HEK293T (cell line): ENCODE measurements around the gene ZNF492.

Experiments used
- CTCF ChIA-PET: fragments of 350-600 bp; formaldehyde crosslinking; extraction: SDS; loops from one replicate; lab custom pipeline; 2021; ENCODE audit warnings: antibody characterized with exemption, inconsistent platforms; lab: Yijun Ruan, JAX
- POLR2A ChIA-PET: fragments of 350-600 bp; formaldehyde crosslinking; extraction: SDS; loops from one replicate; lab custom pipeline; 2020; ENCODE audit warnings: antibody characterized with exemption, inconsistent platforms; lab: Yijun Ruan, JAX
- DNase-seq: peaks from one replicate; pipeline ENCODE4 v3.0.0; 2012; ENCODE audit warnings: mixed read lengths; ENCODE audit errors: extremely low spot score
- ARNT ChIP-seq: fragments of 450-650 bp; IDR thresholded peaks from 2 replicates; pipeline ENCODE4 v1.6.1; 2017; ENCODE audit warnings: mild to moderate bottlenecking
- BHLHE40 ChIP-seq: fragments of 450-650 bp; IDR thresholded peaks from 2 replicates; pipeline ENCODE4 v1.6.1; 2016; ENCODE audit warnings: mild to moderate bottlenecking, moderate library complexity, borderline replicate concordance
- CTBP1 ChIP-seq: fragments of 450-650 bp; IDR thresholded peaks from 2 replicates; pipeline ENCODE4 v1.6.1; 2016; ENCODE audit warnings: borderline replicate concordance
- ELF4 ChIP-seq: fragments of 450-650 bp; IDR thresholded peaks from 2 replicates; pipeline ENCODE4 v1.6.1; 2017; ENCODE audit warnings: antibody characterized with exemption
- FOXA1 ChIP-seq: fragments of 450-650 bp; IDR thresholded peaks from 2 replicates; pipeline ENCODE4 v1.6.1; 2016; ENCODE audit warnings: mild to moderate bottlenecking
- FOXK2 ChIP-seq: fragments of 450-650 bp; IDR thresholded peaks from 2 replicates; pipeline ENCODE4 v1.6.1; 2016; ENCODE audit warnings: mild to moderate bottlenecking
- FOXM1 ChIP-seq: fragments of 450-650 bp; IDR thresholded peaks from 2 replicates; pipeline ENCODE4 v1.6.1; 2017; ENCODE audit warnings: mild to moderate bottlenecking, borderline replicate concordance
- HDGF ChIP-seq: fragments of 450-650 bp; IDR thresholded peaks from 2 replicates; pipeline ENCODE4 v1.6.1; 2017; ENCODE audit warnings: antibody characterized with exemption, borderline replicate concordance
- L3MBTL2 ChIP-seq: fragments of 450-650 bp; conservative IDR thresholded peaks from 2 replicates; pipeline ENCODE4 v1.6.1; 2016; ENCODE audit warnings: mild to moderate bottlenecking
- LEF1 ChIP-seq: fragments of 450-650 bp; IDR thresholded peaks from 2 replicates; pipeline ENCODE4 v1.6.1; 2017; ENCODE audit warnings: mild to moderate bottlenecking, borderline replicate concordance
- NFRKB ChIP-seq: fragments of 450-650 bp; IDR thresholded peaks from 2 replicates; pipeline ENCODE4 v1.6.1; 2016; ENCODE audit warnings: mild to moderate bottlenecking, moderate library complexity
- SP1 ChIP-seq: fragments of 450-650 bp; IDR thresholded peaks from 2 replicates; pipeline ENCODE4 v1.6.1; 2017
- SUZ12 ChIP-seq: fragments of 450-650 bp; IDR thresholded peaks from 2 replicates; pipeline ENCODE4 v1.6.1; 2016; ENCODE audit warnings: mild to moderate bottlenecking
- TARDBP ChIP-seq: fragments of 450-650 bp; IDR thresholded peaks from 2 replicates; pipeline ENCODE4 v1.6.1; 2016
- ZNF384 ChIP-seq: fragments of 450-650 bp; IDR thresholded peaks from 2 replicates; pipeline ENCODE4 v1.6.1; 2016
- TF ChIP-seq, protein P1 (sequence below): fragments of 450-650 bp; IDR thresholded peaks from 2 replicates; pipeline ENCODE4 v1.6.1; 2016

Gene ZNF492

DNA sequence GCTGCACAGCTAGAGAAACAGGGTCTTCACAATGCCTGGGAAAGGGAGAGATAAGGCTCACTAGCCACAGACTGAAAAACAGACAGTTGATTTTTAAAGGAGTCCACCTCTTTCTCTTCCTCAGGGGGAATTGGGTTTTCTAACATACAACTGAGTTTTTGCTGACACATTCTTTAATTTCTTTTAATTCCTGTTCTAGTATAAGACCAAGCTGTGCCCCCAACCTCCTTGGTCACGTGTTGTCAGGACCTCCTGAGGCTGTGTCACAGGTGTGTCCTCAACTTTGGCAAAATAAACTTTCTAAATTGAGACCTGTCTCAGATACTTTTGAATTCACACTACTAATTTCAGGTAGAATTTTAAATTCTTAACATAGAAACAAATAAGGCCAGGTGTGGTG, 12.1 kb upstream of the ZNF492 start:
- ChIA-PET POLR2A (no interaction called here), CTCF (no interaction called here)
- DNase-seq = no peak
- no peak for TF ChIP-seq SUZ12
- no peak for TF ChIP-seq TARDBP
- no peak for TF ChIP-seq LEF1
- TF ChIP-seq CTBP1 = no peak
- TF ChIP-seq FOXM1 = no peak
- no peak for TF ChIP-seq SP1
- TF ChIP-seq ARNT = no peak
- no peak for TF ChIP-seq BHLHE40

DNA sequence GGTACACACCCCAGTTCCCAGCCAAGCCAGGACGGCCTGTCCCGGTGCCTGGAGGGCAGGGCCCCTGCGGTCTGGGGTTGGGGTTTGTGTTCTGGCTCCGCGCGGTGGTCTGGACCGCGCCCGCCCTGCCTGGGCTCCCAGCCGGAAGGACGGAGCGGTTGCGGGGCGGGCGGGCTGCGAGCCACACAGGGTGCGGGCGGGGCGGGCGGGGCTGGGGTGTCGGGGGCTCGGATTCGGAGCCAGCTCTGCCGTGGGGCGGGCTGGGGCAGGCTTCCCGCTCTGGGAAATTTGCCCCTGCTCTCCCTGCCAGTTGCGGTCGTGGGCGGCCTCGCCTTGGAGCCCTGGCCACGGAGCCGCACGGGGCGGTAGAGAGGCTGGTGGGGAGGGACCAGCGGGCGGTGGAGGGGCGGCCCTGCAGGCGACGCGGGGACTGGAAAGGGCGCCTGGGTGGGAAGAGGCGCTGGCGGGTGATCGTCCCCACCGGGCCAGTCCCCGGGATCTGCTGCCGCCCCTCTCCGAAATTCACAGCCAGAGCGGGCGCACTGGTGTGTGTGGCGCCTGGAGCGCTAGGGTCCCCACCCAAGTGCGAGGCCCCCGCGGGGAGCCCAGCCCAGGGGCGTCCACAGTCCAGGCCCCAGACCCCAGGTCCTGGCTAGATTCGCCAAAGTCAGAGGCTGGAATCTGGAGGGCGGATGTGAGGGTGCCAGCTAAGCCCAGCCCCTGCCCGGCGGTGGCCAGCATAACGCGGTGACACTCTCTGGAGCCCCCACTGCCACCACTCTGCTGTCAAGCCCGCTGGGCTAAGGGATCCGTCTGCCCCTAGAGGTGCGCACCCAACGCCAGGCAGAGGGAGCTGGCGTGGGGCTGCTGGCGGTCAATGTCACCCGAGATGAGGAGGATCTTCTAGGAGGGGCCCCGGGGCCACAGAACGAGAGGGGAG, 11.0 kb upstream of the ZNF492 start:
- TF ChIP-seq ZNF384 (no peak), ELF4 (no peak), ARNT (no peak), NFRKB (no peak), FOXA1 (no peak), LEF1 (no peak), CTBP1 (no peak), L3MBTL2 (no peak), SP1 (no peak), FOXM1 (no peak), BHLHE40 (no peak), FOXK2 (no peak), SUZ12 (no peak), HDGF (no peak), TARDBP (no peak)
- TF ChIP-seq, protein P1, sequence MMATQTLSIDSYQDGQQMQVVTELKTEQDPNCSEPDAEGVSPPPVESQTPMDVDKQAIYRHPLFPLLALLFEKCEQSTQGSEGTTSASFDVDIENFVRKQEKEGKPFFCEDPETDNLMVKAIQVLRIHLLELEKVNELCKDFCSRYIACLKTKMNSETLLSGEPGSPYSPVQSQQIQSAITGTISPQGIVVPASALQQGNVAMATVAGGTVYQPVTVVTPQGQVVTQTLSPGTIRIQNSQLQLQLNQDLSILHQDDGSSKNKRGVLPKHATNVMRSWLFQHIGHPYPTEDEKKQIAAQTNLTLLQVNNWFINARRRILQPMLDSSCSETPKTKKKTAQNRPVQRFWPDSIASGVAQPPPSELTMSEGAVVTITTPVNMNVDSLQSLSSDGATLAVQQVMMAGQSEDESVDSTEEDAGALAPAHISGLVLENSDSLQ = no peak
- CTCF ChIA-PET = no interaction called here
- DNase-seq = no peak
- POLR2A ChIA-PET = no interaction called here

DNA sequence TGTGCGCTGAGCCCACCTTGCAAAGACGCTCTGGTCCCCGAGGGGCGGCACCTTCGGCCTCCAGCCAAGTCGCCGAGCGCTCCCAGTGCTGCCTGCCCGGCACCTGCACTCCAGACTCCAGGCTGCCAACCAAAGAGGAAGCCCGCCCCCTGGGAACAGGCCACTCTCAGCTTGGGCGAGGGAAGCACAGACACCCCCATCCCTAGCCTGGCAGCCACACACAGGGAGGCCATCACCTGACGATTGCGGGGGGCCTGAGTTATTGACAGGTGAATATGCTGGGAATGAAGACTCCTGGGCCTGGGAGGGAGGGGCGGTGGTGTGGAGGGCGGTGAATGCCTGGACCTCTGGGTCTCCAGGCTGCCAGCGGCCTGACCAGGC, 10.3 kb upstream of the ZNF492 start:
- DNase-seq = no peak
- CTCF ChIA-PET = no interaction called here
- POLR2A ChIA-PET = no interaction called here
- no peak for TF ChIP-seq SUZ12
- TF ChIP-seq HDGF = no peak
- TF ChIP-seq NFRKB = no peak
- no peak for TF ChIP-seq FOXM1
- TF ChIP-seq SP1 = no peak
- TF ChIP-seq FOXA1 = no peak
- TF ChIP-seq ZNF384 = no peak
- no peak for TF ChIP-seq BHLHE40
- TF ChIP-seq CTBP1 = no peak
- no peak for TF ChIP-seq L3MBTL2
- no peak for TF ChIP-seq ELF4

DNA sequence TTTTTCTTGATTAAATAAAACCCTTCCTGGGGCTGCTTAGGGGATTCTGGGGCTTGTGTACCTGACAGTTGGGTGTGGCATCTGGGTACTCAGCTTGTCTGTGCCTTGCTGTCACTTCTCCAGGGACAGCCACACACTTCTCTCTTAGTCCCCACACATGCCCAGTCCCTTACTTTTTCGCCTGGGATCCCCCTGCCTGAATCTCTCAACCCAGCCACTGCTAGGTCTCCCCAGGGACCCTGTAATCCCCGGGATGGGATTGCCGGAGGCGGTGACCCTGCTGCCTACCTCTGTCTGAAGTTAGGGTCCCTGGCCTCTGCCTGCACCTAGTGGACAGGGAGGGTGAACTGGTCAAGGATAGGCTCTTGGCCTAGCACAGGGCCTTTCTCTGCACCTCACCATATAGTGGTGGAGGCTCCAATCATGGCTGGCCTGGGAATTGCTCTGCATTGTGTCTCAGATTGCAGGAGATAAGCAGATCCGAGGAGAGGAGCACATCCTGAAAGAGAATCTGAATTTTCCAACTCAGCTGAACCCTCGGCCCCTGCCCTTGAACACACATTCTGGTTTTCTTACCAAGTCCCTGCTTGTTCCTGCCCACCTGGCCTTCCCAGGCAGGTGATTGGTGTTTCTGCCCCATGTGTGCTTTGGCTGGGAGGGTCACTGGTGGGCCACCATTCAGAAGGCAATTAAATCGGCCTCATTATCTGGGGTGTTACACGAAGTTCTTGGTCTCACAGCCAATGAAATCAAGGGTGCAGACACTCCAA, 8.7 kb upstream of the ZNF492 start:
- no peak for TF ChIP-seq TARDBP
- no peak for TF ChIP-seq SUZ12
- no peak for TF ChIP-seq BHLHE40
- no peak for TF ChIP-seq ARNT
- TF ChIP-seq, protein P1 = no peak
- TF ChIP-seq LEF1 = no peak
- TF ChIP-seq NFRKB = no peak
- TF ChIP-seq FOXM1 = no peak
- no peak for TF ChIP-seq L3MBTL2
- no peak for TF ChIP-seq CTBP1
- TF ChIP-seq FOXK2 = no peak
- no peak for TF ChIP-seq SP1
- TF ChIP-seq ZNF384 = no peak
- no peak for TF ChIP-seq FOXA1
- TF ChIP-seq ELF4 = no peak
- no peak for TF ChIP-seq HDGF
- POLR2A ChIA-PET = no interaction called here
- CTCF ChIA-PET = no interaction called here
- no peak for DNase-seq

DNA sequence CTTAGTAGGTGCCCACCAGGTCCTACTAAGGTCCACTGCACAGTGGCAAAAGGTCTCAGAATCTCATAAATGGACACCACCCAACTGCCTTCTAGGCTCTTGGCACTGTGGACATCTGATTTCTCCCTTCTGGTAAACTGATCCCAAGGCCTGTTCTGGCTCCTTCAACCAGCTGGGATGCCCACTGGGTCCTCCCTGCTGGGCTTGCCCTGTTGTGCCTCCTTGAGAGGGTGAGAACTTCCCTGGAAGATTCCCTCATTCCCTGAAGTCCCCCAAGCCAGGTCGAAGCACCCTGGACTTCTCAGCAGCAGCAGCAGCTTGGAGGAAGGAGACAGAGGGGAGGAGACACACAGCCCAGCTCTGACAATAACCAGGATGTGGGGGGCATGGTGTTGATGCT, 6.6 kb upstream of the ZNF492 start:
- POLR2A ChIA-PET = no interaction called here

More for the DNA sequence above, 6.6 kb upstream of the ZNF492 start:
- CTCF ChIA-PET = no interaction called here
- TF ChIP-seq SP1 (no peak), FOXM1 (no peak), BHLHE40 (no peak), ZNF384 (no peak), FOXA1 (no peak), LEF1 (no peak), ARNT (no peak), CTBP1 (no peak), FOXK2 (no peak)
- TF ChIP-seq, protein P1 = no peak
- DNase-seq = no peak
